Ishikawa (cell line): Measurements from ENCODE around the gene GRID1.

Experiments used
- CEBPB ChIP-seq: IDR thresholded peaks from 2 replicates; pipeline ENCODE4 v1.6.1; 2012
- CREB1 ChIP-seq: IDR thresholded peaks from 2 replicates; pipeline ENCODE4 v1.6.1; 2012; ENCODE audit warnings: low read depth
- EGR1 ChIP-seq: IDR thresholded peaks from 2 replicates; pipeline ENCODE4 v1.6.1; 2012
- EP300 ChIP-seq: IDR thresholded peaks from 2 replicates; pipeline ENCODE4 v1.6.1; 2012; ENCODE audit warnings: borderline replicate concordance
- FOXM1 ChIP-seq: IDR thresholded peaks from 2 replicates; pipeline ENCODE4 v1.6.1; 2012; ENCODE audit warnings: low read depth, borderline replicate concordance
- NFIC ChIP-seq: IDR thresholded peaks from 2 replicates; pipeline ENCODE4 v1.6.1; 2012
- RAD21 ChIP-seq: IDR thresholded peaks from 2 replicates; pipeline ENCODE4 v1.6.1; 2012; ENCODE audit warnings: low read depth
- TAF1 ChIP-seq: IDR thresholded peaks from 2 replicates; pipeline ENCODE4 v1.6.1; 2012; ENCODE audit warnings: low read depth, mild to moderate bottlenecking
- TCF12 ChIP-seq: IDR thresholded peaks from 2 replicates; pipeline ENCODE4 v1.6.1; 2012; ENCODE audit warnings: low read depth
- TEAD4 ChIP-seq: IDR thresholded peaks from 2 replicates; pipeline ENCODE4 v1.6.1; 2012
- USF1 ChIP-seq: IDR thresholded peaks from 2 replicates; pipeline ENCODE4 v1.6.1; 2012
- YY1 ChIP-seq: IDR thresholded peaks from 2 replicates; pipeline ENCODE4 v1.6.1; 2012; ENCODE audit warnings: low read depth
- ZBTB7A ChIP-seq: IDR thresholded peaks from 2 replicates; pipeline ENCODE4 v1.6.1; 2012; ENCODE audit warnings: low read depth
- TF ChIP-seq, protein P1 (sequence below): IDR thresholded peaks from 2 replicates; pipeline ENCODE4 v1.6.1; 2012
- TF ChIP-seq, protein P2 (sequence below): IDR thresholded peaks from 2 replicates; pipeline ENCODE4 v1.6.1; 2012; ENCODE audit warnings: low read depth, mild to moderate bottlenecking

The GRID1 gene

DNA sequence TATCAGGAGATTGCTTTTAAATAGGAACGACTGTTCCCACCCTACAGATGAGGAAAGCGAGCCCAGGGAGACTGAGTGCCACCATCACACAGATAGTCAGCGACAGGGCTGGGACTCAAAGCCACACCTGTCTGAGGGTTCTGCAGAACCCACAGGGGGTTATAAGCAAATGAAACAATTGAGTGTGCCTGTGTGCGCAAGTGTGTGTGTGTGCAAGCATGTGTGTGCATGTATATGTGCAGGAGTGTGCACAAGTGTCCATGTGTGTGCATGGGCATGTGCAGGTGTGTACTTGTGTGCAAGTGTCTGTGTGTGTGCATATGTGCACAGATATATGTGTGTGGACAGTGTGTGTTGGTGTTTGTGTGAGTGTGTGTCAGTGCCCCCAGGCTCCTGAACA lies 280.2 kb downstream of the GRID1 start:
- TF ChIP-seq CEBPB (no peak), YY1 (no peak), NFIC (no peak)
- TF ChIP-seq, protein P1, sequence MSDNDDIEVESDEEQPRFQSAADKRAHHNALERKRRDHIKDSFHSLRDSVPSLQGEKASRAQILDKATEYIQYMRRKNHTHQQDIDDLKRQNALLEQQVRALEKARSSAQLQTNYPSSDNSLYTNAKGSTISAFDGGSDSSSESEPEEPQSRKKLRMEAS, result no peak

- TF ChIP-seq FOXM1, result no peak
- TF ChIP-seq YY1, result no peak
- TF ChIP-seq, protein P2, sequence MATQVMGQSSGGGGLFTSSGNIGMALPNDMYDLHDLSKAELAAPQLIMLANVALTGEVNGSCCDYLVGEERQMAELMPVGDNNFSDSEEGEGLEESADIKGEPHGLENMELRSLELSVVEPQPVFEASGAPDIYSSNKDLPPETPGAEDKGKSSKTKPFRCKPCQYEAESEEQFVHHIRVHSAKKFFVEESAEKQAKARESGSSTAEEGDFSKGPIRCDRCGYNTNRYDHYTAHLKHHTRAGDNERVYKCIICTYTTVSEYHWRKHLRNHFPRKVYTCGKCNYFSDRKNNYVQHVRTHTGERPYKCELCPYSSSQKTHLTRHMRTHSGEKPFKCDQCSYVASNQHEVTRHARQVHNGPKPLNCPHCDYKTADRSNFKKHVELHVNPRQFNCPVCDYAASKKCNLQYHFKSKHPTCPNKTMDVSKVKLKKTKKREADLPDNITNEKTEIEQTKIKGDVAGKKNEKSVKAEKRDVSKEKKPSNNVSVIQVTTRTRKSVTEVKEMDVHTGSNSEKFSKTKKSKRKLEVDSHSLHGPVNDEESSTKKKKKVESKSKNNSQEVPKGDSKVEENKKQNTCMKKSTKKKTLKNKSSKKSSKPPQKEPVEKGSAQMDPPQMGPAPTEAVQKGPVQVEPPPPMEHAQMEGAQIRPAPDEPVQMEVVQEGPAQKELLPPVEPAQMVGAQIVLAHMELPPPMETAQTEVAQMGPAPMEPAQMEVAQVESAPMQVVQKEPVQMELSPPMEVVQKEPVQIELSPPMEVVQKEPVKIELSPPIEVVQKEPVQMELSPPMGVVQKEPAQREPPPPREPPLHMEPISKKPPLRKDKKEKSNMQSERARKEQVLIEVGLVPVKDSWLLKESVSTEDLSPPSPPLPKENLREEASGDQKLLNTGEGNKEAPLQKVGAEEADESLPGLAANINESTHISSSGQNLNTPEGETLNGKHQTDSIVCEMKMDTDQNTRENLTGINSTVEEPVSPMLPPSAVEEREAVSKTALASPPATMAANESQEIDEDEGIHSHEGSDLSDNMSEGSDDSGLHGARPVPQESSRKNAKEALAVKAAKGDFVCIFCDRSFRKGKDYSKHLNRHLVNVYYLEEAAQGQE, result no peak
- no peak for TF ChIP-seq CEBPB
- no peak for TF ChIP-seq USF1
- no peak for TF ChIP-seq TEAD4
- TF ChIP-seq EP300, result no peak
- no peak for TF ChIP-seq RAD21
- no peak for TF ChIP-seq TCF12
- TF ChIP-seq NFIC, result no peak
- TF ChIP-seq ZBTB7A, result no peak
- no peak for TF ChIP-seq CREB1
- TF ChIP-seq TAF1, result no peak
- TF ChIP-seq, protein P1, result no peak
- no peak for TF ChIP-seq EGR1
These were observed 280.9 kb downstream of the GRID1 start for GRCh38 chr10:86085686-86086085.

DNA sequence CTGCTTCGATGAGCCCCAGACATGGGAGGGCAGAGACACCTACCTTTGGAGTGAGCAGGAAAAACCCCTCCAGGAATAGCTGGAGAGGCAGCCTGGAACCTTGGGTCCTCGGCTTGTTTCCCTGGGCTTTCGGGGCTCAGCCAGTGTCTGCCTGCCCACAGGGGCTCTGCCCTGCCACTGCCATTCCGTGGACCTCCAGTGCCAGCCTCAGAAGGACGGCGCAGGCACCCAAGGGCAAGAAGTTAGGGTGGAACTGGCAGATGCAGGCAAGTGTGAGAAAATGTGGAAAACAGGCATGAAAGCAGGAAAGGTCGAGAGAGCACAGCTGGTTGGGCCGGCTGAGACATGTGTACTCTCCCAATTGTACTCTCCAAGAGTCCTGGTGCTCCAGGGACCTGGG lies 281.5 kb downstream of the GRID1 start:
- TF ChIP-seq, protein P2, result no peak
- TF ChIP-seq FOXM1 (no peak), TCF12 (no peak), NFIC (no peak), EGR1 (no peak), TAF1 (no peak), YY1 (no peak), USF1 (no peak), TEAD4 (no peak), CEBPB (no peak), EP300 (no peak), RAD21 (no peak), CREB1 (no peak), ZBTB7A (no peak)
- TF ChIP-seq, protein P1, result no peak

DNA sequence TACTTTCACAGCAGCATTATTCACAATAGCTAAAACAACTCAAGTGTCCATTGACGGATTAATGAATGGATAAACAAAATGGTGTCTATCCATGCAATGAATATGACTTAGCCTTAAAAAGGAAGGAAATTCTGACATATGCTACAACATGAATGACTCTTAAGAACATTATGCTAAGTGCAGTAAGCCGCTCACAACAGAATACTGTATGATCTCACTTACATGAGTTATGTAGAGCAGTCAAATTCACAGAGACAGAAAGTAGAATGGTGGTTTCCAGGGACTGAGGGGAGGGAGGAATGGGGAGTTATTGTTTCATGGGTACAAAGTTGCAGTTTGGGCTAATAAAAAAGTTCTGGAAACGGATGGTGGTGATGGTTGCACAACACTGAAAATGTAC lies 282.0 kb downstream of the GRID1 start:
- TF ChIP-seq, protein P1, result no peak
- TF ChIP-seq TAF1 (no peak), USF1 (no peak), EP300 (no peak), FOXM1 (no peak), ZBTB7A (no peak)
- TF ChIP-seq, protein P2, result no peak
